HL-60 (cell line): ENCODE measurements around the gene LGALS7B.

Source experiments
- DNase-seq, 2 experiments: peaks; one replicate each; pipeline ENCODE4 v3.0.0-alpha.2; 2010 to 2020; ENCODE audit warnings: low read depth in 1 of 2, low spot score in 1 of 2
- H3K27ac ChIP-seq: fragments of 250-450 bp; sonication (Bioruptor Pico); replicated peaks from 2 replicates; pipeline ENCODE4 v1.5.1; 2020; ENCODE audit warnings: mild to moderate bottlenecking, moderate library complexity
- H3K27me3 ChIP-seq: fragments of 250-450 bp; sonication (Bioruptor Pico); 2 replicates; pipeline ENCODE4 v1.5.1; 2021; ENCODE audit warnings: mild to moderate bottlenecking, moderate library complexity; ENCODE audit not compliant: insufficient read depth, poor library complexity, severe bottlenecking
- H3K4me3 ChIP-seq: replicated peaks from 2 replicates; pipeline ENCODE4 v1.5.1; 2011; ENCODE audit warnings: mild to moderate bottlenecking, control low read depth, low read length; ENCODE audit not compliant: insufficient read depth
- CTCF ChIP-seq: IDR thresholded peaks from one replicate; pipeline ENCODE4 v1.5.1; 2011; ENCODE audit warnings: low read length, control low read depth, inconsistent platforms; ENCODE audit not compliant: insufficient read depth
- GABPA ChIP-seq: IDR thresholded peaks from 2 replicates; pipeline ENCODE4 v1.6.1; 2012; ENCODE audit warnings: low read depth
- POLR2AphosphoS5 ChIP-seq: IDR thresholded peaks from 2 replicates; pipeline ENCODE4 v1.6.1; 2012; ENCODE audit warnings: low read depth
- REST ChIP-seq: IDR thresholded peaks from 2 replicates; pipeline ENCODE4 v1.6.1; 2012; ENCODE audit warnings: low read depth; ENCODE audit not compliant: insufficient replicate concordance
- SPI1 ChIP-seq: IDR thresholded peaks from 2 replicates; pipeline ENCODE4 v1.6.1; 2012; ENCODE audit warnings: low read depth, mild to moderate bottlenecking, borderline replicate concordance

LGALS7B gene

GRCh38 chr19:38834104-38834490, 45.1 kb downstream of the LGALS7B start:
- no peak for DNase-seq
- Histone ChIP-seq H3K27me3 (no peaks in the 10 kb centered on the region), H3K4me3 (no peak overlapping the region), H3K27ac (no peak overlapping the region)
- TF ChIP-seq GABPA (no peak), CTCF (no peak), POLR2AphosphoS5 (no peak), SPI1 (no peak), REST (no peak)

GRCh38 chr19:38834590-38834989, 45.6 kb downstream of the LGALS7B start:
- DNase-seq, result no peak

More at GRCh38 chr19:38834590-38834989, 45.6 kb downstream of the LGALS7B start:
- no peak overlapping the region for H3K4me3 ChIP-seq
- H3K27me3 ChIP-seq, result no peaks in the 10 kb centered on the region
- no peak for TF ChIP-seq GABPA
- no peak for TF ChIP-seq REST
- no peak for TF ChIP-seq SPI1
- TF ChIP-seq CTCF, result no peak
- no peak for TF ChIP-seq POLR2AphosphoS5
- no peak overlapping the region for H3K27ac ChIP-seq
